Measurements from ENCODE around the gene TBC1D22A.

The TBC1D22A gene

DNA sequence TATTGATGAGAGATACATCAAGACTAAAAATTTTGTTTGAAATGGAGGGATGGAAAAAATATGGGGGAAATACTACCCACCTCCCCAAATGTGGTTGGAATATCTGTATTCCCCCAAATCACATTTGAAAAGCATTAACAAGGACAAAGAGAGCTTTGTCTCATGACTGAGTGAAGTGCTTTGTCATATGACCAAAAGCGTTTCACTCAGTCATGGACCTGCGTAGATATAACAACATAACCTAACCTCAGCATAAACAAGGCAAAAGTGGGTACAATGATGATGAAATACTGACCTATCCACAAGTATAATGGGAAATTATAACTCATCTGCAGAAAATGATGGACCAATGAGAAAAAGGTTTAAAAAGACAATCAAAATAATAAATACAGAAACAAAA is 418.3 kb downstream of the TBC1D22A start:
- no peak for DNase-seq

DNA sequence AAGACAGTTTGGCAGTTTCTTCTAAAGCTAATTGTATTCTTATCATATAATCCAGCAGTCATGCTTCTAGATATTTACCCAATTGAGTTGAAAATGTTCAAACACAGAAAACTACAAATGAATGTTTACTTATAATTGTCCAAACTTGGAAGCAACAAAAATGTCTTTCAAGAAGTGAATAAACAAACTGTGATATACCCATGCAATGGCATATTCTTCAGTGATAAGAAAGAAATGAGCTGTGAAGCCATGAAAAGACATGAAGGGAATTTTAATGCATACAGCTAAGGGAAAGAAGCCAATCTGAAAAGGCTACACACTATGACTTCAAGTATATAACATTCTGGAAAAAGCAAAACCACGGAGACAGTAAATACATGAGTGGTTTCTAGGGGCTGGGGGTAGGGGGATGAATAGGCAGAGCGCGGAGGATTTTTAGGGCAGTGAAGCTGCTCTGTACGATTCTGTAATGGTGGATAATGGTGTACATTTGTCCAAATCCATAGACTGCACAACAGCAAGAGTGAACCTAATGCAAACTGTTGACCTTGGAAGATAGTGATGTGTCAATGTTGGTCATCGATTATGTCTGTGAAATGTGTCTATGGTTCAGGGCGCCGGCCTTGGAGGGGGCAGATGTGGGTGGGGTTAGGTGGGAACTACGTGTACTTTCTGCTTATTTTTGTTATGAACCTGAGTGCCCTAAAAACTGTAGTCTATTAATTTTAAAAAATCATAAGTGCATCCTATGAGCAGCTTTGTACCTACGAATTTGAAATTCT is 424.9 kb downstream of the TBC1D22A start:
- DNase-seq = no peak

DNA sequence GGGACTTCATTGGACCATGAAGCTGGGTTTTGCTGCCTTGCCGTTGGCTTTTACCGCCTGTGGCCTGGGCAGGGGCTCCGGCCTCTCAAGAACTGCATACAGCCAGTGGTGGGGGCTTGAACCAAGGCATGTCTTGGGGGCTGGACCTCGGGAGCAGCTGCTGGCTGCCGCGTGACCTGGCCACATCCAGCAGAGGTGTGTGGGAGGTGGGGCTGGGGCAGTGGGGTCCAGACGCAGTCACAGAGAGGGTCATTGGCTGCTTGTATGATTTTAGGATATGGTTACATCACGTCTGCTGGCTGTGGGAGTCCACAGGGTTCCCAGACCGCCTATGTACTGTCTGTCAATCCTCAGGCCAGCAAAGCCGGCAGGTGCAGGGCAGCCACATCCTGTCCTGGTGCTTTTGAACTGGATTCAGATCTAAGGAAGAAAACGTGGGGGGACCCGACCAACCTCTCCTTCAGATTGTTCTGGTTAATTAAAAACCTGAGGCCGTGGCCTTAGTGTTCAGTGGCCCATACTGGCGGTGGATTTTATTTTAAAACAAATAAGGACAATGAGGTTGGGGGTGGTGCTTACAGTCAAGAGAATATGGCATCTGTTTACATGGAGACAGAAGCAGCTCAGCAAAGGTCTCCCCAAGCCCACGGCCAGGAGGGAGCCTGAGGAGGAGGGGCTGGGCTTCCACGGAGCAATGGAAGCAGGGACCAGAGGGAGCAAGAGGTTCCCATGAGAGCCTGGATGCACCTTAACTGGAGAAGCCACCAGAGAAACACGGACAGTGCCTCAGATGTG is 426.0 kb downstream of the TBC1D22A start:
- DNase-seq = no peak

DNA sequence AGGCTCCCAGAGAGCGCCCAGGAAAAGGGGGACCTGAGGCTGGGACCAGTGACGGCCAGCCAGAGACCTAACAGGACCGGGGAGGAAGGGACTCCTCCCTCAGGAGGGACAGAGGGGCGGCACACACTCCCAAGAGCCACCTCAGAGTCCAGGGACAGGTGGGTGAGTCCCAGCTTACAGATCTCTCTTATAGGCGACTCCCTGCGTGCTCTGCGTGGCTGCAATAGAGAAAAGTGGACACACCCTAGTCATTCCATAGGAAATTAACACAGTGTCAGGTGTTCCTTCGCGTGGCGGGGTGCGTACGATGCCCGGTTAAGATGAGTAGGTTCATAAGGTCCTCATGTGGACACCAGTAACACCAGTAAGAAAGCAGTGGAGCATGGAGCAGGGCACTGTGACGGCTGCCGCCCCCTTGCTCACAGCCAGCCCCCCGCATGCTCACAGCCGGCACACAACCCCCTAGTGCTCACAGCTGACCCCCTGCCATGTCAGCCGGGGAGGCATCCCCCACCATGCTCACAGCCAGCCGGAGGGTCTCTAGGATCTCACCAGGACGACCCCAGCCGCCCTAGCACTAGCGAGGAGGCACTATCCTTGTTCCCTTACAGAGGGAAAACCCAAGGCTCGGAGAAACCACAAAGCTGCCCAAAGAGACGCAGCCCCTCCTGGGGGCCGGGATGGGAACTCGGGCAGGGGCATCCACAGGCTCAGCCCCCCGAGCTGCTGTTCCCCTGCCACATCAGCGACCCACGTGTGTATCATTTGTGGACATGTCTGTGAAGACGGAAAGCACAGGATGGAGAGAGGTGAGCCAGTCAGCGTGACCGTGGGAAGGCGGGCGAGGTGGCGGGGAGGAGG is 426.8 kb downstream of the TBC1D22A start:
- DNase-seq = no peak

DNA sequence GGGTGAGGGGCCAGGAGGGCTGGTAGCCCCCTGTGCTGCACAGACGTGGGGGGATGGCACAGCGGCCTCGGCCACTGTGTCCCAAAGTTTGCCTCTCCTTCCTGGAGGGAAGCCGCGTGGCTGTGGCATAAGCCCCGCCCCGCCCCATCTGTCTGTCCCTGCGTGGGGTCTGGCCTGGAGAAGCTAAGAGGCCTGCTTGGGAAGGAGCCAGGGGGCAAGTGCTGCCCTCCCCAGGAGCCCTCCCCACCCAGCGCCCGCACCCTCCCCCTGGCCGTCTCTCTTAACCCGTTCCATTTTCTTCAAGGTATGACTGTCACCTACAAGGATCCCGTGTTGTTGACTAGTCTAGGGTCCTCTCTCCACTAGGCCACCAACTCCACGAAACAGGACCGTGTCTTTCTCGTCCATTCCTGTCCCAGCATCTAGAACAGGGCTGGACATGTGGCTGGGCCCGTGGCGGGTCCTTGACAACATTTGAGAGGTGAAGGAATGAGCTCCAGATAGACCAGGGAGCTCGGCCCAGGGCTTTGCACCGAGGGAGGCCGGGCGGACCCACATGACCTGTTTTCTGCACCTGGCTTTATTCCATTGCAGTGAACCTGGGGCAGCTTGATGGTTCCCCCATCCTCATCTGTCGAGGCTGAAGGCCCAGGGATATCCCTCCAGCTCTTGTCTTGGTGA is 428.0 kb downstream of the TBC1D22A start:
- no peak for DNase-seq

DNA sequence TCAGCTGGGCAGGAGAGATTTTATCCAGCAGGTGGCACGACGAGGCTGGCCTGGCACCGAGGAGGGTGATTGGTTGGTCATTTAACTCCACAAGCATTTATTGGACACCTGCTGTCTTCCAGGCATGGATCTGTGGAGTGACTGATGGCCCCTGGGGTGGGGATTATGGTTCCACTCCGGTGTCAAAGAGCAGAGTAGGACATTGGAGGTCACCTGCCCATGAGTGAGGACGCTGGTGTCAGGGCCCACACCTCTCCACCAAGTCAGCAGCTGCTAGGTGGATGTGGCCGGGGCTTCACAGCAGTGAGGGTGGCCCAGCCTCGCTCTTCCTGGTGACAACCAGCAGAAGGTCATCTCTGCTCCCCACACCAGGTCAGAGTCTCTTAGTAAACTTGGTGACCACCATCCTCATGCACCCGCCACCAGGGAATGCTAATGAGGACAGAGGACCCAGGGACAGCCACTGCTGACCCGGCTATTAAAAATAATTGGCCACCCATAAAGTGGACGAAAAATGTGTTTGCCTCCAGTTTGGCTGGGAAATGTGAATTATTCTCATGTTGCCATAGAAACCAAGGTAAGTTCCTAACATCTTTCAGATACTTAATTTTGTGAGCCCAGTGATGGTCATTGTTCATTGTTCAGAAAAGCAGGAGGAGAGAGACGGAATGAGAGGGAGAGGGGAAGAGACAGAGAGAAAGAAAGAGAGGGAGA is 428.7 kb downstream of the TBC1D22A start:
- no peak for DNase-seq

DNA sequence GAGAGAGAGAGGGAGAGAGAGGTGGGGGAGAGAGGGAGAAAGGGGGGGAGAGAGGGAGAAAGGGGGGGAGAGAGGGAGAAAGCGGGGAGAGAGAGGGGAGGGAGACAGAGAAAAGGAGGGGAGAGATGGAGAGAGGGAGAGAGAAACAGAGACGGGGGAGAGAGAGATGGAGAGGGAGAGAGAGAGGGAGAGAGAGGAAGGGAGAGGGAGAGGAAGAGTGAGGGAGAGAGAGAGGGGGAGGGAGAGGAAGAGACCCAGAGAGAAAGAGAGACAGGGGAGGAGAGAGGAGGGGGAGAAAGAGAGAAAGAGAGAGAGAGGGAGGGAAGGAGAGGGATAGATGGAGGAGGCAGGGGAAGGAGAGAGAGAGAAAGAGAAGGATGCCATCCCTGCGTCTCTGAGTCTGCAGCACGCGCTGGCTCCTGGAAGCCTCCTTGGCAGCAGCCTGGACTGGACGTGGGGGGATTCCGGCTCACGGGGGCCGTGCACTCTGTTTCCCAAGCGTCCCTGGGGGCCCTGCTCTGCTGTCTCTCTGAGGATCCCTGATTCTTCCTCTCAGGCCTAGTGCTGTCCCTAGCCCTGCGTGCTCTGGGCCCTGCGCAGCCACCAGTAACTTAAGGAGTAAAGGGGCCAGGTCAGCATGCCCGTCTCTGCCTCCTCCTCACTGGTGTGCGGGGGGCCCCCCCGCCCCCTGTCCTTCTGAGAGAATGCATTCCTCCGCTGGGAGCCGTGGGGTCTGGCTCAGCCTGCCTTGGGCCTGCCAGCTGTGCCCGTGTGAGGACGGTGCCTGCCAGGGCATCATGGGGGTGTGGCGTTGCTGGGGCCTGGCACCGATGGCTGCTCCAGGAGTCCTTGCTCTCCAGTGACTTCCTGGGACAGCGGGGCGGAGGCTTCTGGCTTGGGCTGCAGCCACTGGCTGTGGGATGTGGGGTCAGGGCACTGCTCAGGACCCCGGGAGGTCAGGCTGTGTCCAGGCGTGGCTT is 429.5 kb downstream of the TBC1D22A start:
- DNase-seq = no peak

DNA sequence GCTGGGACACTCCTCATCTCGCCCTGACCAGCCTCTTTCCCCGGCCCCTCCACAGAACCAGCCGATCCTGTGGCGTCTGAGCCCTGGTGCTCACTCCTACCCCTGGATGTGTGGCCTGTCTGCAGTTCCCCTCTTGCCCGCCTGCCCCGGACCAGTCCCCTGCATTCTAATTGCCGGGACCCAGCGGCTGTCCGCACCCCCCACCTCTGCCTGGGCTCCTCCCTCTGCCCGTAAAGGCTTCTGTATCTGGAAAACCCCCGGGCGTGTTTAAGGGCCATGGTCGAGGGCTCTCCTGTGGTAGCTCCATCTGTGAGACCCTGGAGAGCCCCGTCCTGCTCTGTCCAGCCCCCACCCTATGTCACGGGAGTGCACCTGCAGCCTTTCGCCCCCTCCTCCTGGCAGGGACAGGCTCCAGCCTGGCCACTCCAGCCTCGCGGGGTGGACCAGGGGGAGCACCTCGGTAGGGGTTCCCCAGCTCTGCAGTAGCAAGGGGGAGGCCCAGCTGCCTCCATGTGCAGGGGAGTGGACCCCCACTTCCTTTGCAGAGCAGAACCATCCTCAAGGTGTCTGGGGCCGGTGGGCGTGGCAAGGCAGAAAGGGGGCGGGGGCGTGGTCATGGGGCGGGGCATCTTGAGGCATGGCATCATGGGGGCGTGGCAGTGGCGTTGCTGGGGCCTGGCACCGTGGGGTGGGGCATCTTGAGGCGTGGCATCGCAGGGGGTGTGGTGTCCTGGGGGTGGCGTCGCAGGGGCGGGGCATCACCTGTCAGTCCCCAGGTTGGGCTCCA is 430.4 kb downstream of the TBC1D22A start:
- DNase-seq = no peak

DNA sequence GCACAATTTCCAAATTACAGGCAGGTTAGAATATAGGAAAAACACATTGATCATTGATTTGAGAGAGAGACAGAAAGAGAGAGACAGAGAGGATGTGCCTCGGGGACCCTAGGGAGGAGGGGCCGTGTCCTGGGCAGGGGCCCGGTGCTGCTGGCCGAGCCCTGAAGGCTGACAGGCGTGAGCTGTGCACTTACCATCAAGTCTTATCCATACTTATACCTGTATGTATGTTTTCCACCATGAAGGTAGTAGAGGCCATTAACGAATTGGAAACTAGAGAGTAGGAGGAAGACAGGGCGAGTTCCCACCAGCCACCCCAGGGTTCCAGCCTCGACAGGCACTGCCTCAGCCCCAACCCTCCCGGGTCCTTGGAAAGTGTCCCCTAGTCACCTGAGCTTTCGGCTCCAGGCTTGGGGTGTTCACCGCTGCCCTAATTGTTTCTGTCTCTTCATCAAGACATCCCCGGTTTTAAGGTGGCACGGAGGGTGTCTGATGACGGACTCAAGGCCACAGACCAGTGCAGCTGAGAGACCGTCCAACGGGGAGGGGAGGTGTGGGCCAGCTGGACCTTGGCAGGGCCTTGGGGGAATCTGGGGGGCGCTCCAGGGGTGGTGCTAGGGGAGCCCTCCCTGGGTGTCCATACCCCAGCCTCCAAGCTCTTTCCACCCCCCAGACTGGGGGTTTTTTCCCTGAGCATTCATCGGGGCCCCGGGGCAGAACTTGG is 431.3 kb downstream of the TBC1D22A start:
- DNase-seq = no peak

DNA sequence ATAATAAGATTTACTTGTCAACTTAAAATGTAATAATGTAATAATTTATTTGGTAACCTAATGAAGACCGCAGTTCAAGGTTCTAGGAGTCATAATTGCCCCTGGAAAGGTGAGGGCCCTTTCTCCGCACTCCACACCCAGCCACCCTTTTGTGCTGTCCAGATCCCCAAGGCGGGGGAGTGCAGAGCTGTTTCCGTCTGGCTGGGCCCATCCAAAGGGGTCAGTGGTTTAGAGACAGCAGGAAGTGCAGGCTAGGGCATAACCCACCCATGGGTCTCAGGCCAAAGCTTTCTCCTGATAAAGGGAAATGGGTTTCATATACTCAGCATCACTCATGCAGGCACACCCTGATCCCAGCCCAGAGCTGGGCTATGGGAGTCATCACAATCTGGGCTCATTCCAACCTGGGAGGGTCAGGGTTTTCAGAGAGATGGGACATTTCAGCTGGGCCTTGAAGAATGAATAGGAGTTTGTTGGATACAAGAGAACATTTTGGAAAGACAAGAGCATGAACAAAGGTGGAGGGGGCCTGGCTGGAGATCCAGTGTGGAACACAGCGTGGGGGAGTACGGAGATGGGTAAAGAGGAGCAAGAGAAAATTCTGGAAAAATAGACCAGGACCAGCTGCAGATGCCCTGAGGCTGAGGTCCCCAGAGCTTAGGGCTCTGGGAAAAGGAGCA is 432.2 kb downstream of the TBC1D22A start:
- DNase-seq = no peak

DNA sequence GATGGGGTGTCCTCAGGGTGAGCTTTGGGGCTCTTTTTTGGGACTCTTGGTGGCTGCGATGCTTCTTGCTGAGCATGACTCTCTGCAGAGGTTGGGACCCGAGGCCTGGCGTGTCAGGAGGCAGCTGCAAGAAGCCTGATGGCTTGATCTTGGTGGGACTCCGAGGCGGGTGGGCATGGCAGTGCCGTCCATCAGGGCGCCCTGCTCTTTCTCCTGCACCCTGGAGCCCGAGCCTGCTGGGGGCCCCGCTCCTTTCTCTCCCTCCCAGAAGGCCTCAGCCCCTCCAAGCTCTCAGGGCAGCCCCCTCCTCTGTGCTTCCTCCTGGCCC is 432.7 kb downstream of the TBC1D22A start:
- DNase-seq = no peak

DNA sequence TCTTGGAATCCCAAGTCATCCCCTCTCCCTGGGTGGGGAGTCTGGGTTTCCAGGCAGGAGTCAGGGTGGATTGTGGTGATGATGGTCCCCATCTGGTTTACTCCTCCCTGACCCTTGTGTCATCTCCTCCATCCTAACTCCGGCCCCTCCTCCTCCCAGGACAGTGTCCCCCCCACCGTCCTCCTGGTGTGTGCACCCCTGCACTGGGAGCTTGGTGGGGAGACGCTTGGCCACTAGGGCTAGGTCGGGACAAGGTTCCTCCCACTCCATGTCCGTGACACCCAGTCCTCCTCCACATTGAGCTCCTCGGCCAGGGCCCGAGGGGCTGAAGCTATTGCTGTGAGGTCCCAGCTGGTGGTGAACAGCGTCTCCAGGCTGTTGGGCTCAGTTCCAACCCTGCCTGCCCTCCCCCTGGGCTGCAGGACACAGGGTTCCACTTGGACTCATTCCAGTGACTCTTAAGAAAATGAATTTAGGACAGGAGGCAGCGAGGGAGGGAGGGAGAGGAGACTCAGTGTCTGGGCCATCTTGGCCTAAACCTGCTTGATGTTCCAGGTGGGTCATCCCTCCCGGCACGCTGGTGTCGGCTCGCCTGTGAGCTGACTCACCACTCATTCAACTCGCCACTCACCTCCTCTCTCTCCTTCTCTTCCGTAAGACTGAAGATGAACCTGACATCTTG is 433.2 kb downstream of the TBC1D22A start:
- no peak for DNase-seq

DNA sequence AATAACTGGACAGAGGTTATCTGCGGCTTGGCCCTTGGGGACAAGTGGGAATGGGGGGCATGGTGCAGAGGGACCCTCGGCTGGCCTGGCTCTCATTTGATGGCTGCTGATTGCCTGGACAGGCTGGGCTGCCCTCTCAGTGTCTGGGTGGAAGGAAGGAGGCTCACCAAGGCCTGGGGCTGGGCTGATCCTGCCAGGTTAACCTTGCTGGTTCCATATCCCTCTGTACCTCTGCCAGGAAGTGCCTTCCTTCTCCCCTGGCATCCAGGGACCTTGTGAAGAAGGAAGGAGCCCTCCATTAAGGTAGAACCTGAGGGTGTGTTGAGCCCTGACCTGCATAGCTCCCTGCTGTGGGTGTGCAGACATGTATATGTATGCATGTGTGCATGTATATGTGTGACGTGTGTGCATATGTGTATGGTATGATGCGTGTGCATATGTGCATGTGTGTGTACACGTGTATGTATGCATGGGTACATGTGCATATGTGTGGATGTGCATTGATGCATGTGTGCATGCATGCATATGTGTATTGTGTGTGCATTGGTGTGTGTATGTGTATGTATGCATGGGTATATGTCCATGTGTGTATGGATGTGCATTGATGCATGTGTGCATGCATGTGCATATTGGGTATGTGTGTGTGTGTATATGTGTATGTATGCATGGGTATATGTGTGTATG is 433.9 kb downstream of the TBC1D22A start:
- no peak for DNase-seq

DNA sequence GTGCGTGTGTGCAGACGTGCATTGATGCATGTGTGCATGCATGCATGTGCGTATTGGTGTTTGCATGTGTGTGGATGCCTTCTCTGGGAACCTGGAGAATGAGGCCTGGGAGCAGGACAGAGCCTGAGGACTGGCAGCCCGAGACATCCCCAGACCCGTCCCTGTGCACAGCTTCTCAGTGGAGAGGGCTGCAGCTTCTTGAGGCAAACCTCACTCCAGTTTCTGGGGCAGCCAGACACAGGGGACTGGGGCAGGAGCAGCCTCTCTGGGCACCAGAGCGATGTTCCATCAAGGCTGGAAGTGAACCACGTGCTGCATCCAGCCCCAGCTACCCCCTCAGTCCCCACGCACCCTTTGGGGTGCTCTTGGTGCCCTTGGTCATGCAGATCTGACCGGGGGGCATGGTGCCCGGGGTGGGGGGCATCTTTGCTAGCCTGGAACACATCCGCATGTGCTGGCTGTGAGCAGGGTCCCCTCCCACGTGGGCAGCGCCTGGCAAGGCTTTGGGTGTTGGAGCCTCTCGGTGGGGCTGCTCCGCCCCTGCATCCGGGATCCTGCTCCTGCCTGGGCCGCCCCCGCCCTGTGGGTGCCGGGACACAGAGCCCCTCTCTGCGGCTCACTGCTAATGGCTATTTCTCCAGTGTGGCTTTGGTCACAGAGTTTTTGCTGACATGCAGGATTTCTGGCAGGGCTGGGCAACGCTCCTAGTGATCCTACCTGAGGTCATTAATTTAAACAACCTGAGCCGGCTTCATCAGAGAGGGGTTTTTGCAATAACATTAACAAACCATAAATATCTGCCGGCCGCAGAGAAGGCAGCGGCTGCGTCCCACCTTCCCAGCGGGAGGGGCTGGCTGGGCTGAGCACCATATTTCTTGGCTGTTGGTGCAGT is 434.7 kb downstream of the TBC1D22A start:
- no peak for DNase-seq

DNA sequence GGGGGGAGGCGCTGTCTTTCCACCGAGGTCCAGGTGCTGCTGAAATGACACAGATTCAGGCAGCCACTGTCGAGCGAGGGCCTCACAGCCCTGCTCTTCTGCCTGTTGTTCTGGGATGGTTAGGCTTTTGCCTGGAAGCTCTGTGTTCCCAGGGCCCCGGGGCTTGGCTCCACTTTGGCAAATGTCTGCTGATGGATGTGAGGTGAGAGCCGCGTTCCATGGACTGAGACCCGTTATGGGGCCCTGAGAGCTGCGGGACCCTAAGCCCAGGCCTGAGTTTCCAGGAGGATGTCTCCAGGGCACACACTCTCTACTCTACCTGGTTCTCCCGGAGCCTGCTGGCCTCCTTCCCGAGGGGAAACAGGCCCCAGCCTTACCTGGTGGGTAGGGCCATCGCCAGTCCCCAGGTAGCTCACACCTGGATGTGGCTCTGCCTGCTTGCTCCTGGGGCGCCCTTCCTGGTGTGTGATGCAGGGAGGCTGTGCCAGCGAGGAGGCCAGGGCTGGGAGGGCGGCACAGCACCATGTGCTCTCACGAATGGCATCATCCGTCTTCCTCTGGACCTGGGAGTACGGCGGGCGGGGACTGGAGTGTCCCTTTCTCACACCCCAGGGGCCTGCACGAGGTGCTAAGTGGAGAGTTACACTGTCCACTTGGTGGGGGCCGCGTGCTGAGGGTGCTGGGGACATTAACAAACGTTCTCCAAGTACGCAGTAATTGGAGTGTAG is 435.5 kb downstream of the TBC1D22A start:
- DNase-seq = no peak

DNA sequence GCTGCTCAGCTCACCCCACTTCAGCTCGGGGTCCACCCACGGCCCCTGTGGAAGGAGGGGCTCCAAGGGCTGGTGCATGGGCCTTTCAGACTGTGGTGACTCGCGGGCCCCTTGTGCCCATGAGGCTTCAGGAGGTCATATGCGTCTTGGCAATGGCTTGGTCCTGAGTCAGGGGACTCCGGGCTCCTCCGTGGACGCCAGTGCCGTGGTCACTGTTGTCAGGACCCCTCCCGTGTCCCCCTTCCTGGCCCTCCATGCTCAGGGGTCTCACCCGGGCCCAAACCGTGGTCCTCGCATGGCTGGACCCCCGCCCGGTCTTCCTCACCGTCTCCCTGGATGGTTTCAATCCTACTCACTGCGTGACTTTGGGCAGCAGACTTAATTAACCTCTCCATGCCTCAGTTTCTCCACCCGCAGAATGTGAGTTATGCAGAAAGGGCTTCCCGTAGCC is 436.4 kb downstream of the TBC1D22A start:
- no peak for DNase-seq
